ENCODE data around the gene JAML.

- TF ChIP-seq CTCF (IDR thresholded peaks at IDR 0.05) = no peak
- TF ChIP-seq POLR2AphosphoS5 (IDR thresholded peaks at IDR 0.05) = no peak
These were observed 21.2 kb upstream of the JAML start for GRCh38 chr11:118245936-118246562.

Measured in breast epithelium (tissue), 3 donors.